Natural killer cell (primary cell): ENCODE results near the gene TMIGD1. TPM values are rescaled to one million over a fixed set of nuclear protein-coding genes. Genes with fewer than 3 reads are reported as not detected.

Experiments
- ATAC-seq, 3 donors: fragments of 150-1000 bp in 2 of 3; fragments of 200-7000 bp in 1 of 3; cut with Tn5 transposase; 1 replicate in 1 of 3; 2 replicates in 2 of 3; pipeline ENCODE4 v1.10.0; 2021; ENCODE audit warnings: mild to moderate bottlenecking in 2 of 3, moderate library complexity in 2 of 3
- DNase-seq, 2 donors: peaks; one replicate each; pipeline versions ENCODE4 v3.0.0 to v3.0.0-alpha.2; 2013 to 2021; ENCODE audit warnings: mixed read lengths in 1 of 2
- H3K27ac ChIP-seq: one replicate; pipeline ENCODE4 v1.5.1; 2013; ENCODE audit warnings: mild to moderate bottlenecking, low read length
- H3K27me3 ChIP-seq: one replicate; pipeline ENCODE4 v1.6.1; 2013; ENCODE audit warnings: low read length; ENCODE audit not compliant: control insufficient read depth, insufficient read depth
- H3K36me3 ChIP-seq: one replicate; pipeline ENCODE4 v1.6.1; 2013; ENCODE audit warnings: low read length; ENCODE audit not compliant: control insufficient read depth, insufficient read depth
- H3K4me1 ChIP-seq: one replicate; pipeline ENCODE4 v1.6.1; 2013; ENCODE audit warnings: low read length; ENCODE audit not compliant: control insufficient read depth, insufficient read depth
- H3K4me3 ChIP-seq: one replicate; pipeline ENCODE4 v1.5.1; 2013; ENCODE audit warnings: low read length
- H3K9me3 ChIP-seq: one replicate; pipeline ENCODE4 v1.6.1; 2013; ENCODE audit warnings: low read length; ENCODE audit not compliant: control insufficient read depth, insufficient read depth
- H3K27ac Mint-ChIP-seq, 2 donors: one replicate each; pipeline ENCODE4 v1.8.0; 2022; ENCODE audit warnings: mild to moderate bottlenecking in 2 of 2, mixed read lengths in 2 of 2, moderate library complexity in 1 of 2
- H3K27me3 Mint-ChIP-seq, 2 donors: one replicate each; pipeline ENCODE4 v1.8.0; 2022; ENCODE audit warnings: low read depth in 2 of 2, mixed read lengths in 2 of 2
- H3K36me3 Mint-ChIP-seq: one replicate; pipeline ENCODE4 v1.8.0; 2022; ENCODE audit warnings: mixed read lengths
- H3K4me1 Mint-ChIP-seq, 2 donors: one replicate each; pipeline ENCODE4 v1.8.0; 2022; ENCODE audit warnings: mixed read lengths in 2 of 2
- H3K4me3 Mint-ChIP-seq: one replicate; pipeline ENCODE4 v1.8.0; 2022; ENCODE audit warnings: mild to moderate bottlenecking, moderate library complexity, mixed read lengths
- H3K9me3 Mint-ChIP-seq, 2 donors: one replicate each; pipeline ENCODE4 v1.8.0; 2022; ENCODE audit warnings: mixed read lengths in 2 of 2
- WGBS: methylation state at CpG from one replicate; pipeline ENCODE4 v1.1.7; 2013; ENCODE audit warnings: missing lambda C conversion rate; ENCODE audit not compliant: insufficient coverage; 5-methylcytosine and 5-hydroxymethylcytosine counted together
- intact Hi-C: fragments of 100-400 bp; cut with micrococcal nuclease; formaldehyde crosslinking; loops from one replicate; pipeline ENCODE4 v1.14.2; 2022
- total RNA-seq, 4 donors: library from RNA; stranded (reverse); fragments of 120-200 nt in 1 of 4; gene quantifications; one replicate each; pipeline versions ENCODE4 v1.2.3 to v1.2.4, GENCODE V29; 2013 to 2022
- TF ChIP-seq, protein P1 (sequence below): fragments of 200-600 bp; IDR thresholded peaks from one replicate; pipeline ENCODE4 v1.8.0; 2022; ENCODE audit warnings: antibody characterized with exemption

Gene TMIGD1
- total RNA-seq, 3 donors from 2014 or later (not counting 1 experiment from before 2014, with no cell fraction given): not detected

DNA sequence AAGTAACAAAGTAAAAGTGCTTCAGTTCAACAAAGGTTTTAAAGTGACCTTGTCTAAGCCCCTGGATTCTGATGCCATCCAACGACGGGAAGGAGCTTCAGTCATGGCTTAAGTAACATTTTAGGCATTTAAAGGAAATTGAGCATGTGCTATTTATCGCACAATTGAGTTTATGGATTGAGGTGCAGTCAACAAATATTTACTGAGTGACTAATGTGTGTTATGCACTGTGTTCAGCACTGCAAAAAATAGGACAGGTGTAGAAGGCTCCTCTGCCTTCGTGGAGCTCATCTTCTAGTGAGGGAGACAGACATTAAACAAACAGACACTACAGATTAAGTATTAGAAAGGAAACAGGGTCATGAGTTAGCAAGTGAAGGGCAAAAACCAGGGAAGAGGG, 12.5 kb downstream of the TMIGD1 start:
- H3K27ac Mint-ChIP-seq: no peak overlapping the region

DNA sequence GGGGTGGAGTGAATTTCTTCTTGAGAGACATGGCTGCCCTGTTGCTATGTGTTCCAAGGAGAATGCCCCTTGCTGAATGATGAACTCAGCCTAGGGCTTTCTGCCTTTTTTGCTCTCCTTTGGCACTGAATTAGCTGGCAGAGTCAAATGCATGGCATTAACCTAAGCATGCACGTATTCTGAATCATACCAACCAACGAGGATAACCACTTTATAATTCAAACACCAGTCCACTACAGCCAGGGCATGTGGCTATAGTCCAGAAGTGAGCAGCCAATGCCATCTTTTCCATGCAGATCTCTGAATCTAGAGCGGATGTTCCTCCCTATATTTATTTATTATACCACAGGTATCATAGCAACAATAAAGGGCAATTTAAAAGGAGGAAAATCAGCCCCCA, 15.7 kb downstream of the TMIGD1 start:
- ATAC-seq (no peak), DNase-seq (no peak)
- Histone ChIP-seq H3K27me3 (no peaks in the 10 kb centered on the region), H3K9me3 (no peaks in the 10 kb centered on the region), H3K4me3 (no peak overlapping the region), H3K27ac (no peak overlapping the region), H3K36me3 (no peaks in the 10 kb centered on the region), H3K4me1 (peaks cover under 1% of the 10 kb centered on the region)
- WGBS: 95% methylated on average over 3 of the region's 3 CpGs
- peaks cover 3 to 8% of the 10 kb centered on the region in 2 donors for H3K27me3 Mint-ChIP-seq
- intact Hi-C loops: no loop called here
- no peaks in the 10 kb centered on the region for H3K36me3 Mint-ChIP-seq
- TF ChIP-seq, protein P1, sequence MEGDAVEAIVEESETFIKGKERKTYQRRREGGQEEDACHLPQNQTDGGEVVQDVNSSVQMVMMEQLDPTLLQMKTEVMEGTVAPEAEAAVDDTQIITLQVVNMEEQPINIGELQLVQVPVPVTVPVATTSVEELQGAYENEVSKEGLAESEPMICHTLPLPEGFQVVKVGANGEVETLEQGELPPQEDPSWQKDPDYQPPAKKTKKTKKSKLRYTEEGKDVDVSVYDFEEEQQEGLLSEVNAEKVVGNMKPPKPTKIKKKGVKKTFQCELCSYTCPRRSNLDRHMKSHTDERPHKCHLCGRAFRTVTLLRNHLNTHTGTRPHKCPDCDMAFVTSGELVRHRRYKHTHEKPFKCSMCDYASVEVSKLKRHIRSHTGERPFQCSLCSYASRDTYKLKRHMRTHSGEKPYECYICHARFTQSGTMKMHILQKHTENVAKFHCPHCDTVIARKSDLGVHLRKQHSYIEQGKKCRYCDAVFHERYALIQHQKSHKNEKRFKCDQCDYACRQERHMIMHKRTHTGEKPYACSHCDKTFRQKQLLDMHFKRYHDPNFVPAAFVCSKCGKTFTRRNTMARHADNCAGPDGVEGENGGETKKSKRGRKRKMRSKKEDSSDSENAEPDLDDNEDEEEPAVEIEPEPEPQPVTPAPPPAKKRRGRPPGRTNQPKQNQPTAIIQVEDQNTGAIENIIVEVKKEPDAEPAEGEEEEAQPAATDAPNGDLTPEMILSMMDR: no peak
- peaks cover 1 to 3% of the 10 kb centered on the region in 2 donors for H3K4me1 Mint-ChIP-seq
- no peak overlapping the region for H3K27ac Mint-ChIP-seq
- H3K9me3 Mint-ChIP-seq: no peaks in the 10 kb centered on the region
- no peak overlapping the region for H3K4me3 Mint-ChIP-seq

More for the DNA sequence above, 12.5 kb downstream of the TMIGD1 start:
- Histone ChIP-seq H3K4me3 (no peak overlapping the region), H3K9me3 (no peaks in the 10 kb centered on the region), H3K4me1 (peaks cover 10% of the 10 kb centered on the region), H3K27me3 (no peaks in the 10 kb centered on the region), H3K36me3 (no peaks in the 10 kb centered on the region), H3K27ac (no peak overlapping the region)
- ATAC-seq: no peak
- no peak overlapping the region for H3K4me3 Mint-ChIP-seq
- H3K4me1 Mint-ChIP-seq: peaks cover 12 to 13% of the 10 kb centered on the region in 2 donors
- peaks cover 0 to 12% of the 10 kb centered on the region in 2 donors for H3K27me3 Mint-ChIP-seq
- TF ChIP-seq, protein P1: no peak
- intact Hi-C loops: no loop called here
- no peaks in the 10 kb centered on the region for H3K9me3 Mint-ChIP-seq
- H3K36me3 Mint-ChIP-seq: no peaks in the 10 kb centered on the region
- 95% methylated on average over 3 of the region's 4 CpGs for WGBS
- no peak for DNase-seq

- intact Hi-C loops: no loop called here
- no peak overlapping the region for H3K27ac ChIP-seq
- no CpG with 5 or more reads among the region's 1 CpG for WGBS
- H3K4me1 ChIP-seq: no peaks in the 10 kb centered on the region
- no peaks in the 10 kb centered on the region for H3K36me3 ChIP-seq
- ATAC-seq (no peak), DNase-seq (no peak)
- TF ChIP-seq, protein P1: no peak
- Mint-ChIP-seq H3K27me3 (peaks cover 3 to 8% of the 10 kb centered on the region in 2 donors), H3K9me3 (no peaks in the 10 kb centered on the region), H3K4me3 (no peak overlapping the region), H3K27ac (no peak overlapping the region), H3K36me3 (no peaks in the 10 kb centered on the region), H3K4me1 (no peaks in the 10 kb centered on the region)
- H3K27me3 ChIP-seq: no peaks in the 10 kb centered on the region
- H3K9me3 ChIP-seq: no peaks in the 10 kb centered on the region
- H3K4me3 ChIP-seq: no peak overlapping the region
Observed at GRCh38 chr17:30316736-30317135, 17.1 kb downstream of the TMIGD1 start.

GRCh38 chr17:30315106-30315505, 18.8 kb downstream of the TMIGD1 start:
- H3K27ac Mint-ChIP-seq: no peak overlapping the region
- H3K4me1 ChIP-seq: no peaks in the 10 kb centered on the region
- no peaks in the 10 kb centered on the region for H3K9me3 ChIP-seq
- ATAC-seq: no peak
- no peak for DNase-seq
- intact Hi-C loops: no loop called here
- WGBS: 90% methylated on average over 2 of the region's 2 CpGs
- peaks cover 3 to 8% of the 10 kb centered on the region in 2 donors for H3K27me3 Mint-ChIP-seq
- no peaks in the 10 kb centered on the region for H3K4me1 Mint-ChIP-seq
- H3K27me3 ChIP-seq: no peaks in the 10 kb centered on the region
- no peak overlapping the region for H3K4me3 ChIP-seq
- H3K36me3 Mint-ChIP-seq: no peaks in the 10 kb centered on the region
- H3K9me3 Mint-ChIP-seq: no peaks in the 10 kb centered on the region
- H3K27ac ChIP-seq: no peak overlapping the region
- H3K36me3 ChIP-seq: no peaks in the 10 kb centered on the region
- no peak overlapping the region for H3K4me3 Mint-ChIP-seq
- TF ChIP-seq, protein P1: no peak
